Thyroid gland (tissue), 4 donors: ENCODE data around the gene PMF1. TPM values are rescaled to one million over a fixed set of nuclear protein-coding genes. Genes with fewer than 3 reads are reported as not detected.

Source experiments
- DNase-seq, 2 donors: peaks; one replicate each; pipeline ENCODE4 v3.0.0-alpha.2; 2019
- H3K27ac ChIP-seq, 3 donors: fragments of 200-600 bp; sonication (generic); 1 replicate in 2 of 3; 2 replicates in 1 of 3; pipeline ENCODE4 v1.5.1; 2016 to 2019; ENCODE audit warnings: mild to moderate bottlenecking in 1 of 3, moderate library complexity in 1 of 3
- H3K27me3 ChIP-seq: fragments of 200-600 bp; sonication (generic); one replicate; pipeline ENCODE4 v1.5.1; 2019
- H3K36me3 ChIP-seq, 2 donors: fragments of 200-600 bp; sonication (generic); one replicate each; pipeline ENCODE4 v1.5.1; 2016 to 2019
- H3K4me1 ChIP-seq, 2 donors: fragments of 200-600 bp; sonication (generic); one replicate each; pipeline ENCODE4 v1.5.1; 2017 to 2019
- H3K4me3 ChIP-seq, 3 donors: fragments of 200-600 bp; sonication (generic); replicated peaks in 1 of 3; 1 replicate in 2 of 3; 2 replicates in 1 of 3; pipeline ENCODE4 v1.5.1; 2016; ENCODE audit warnings: mild to moderate bottlenecking in 1 of 3
- H3K9me3 ChIP-seq: fragments of 200-600 bp; sonication (generic); one replicate; pipeline ENCODE4 v1.5.1; 2017
- POLR2A ChIP-seq, 2 donors: fragments of 450-650 bp; IDR thresholded peaks; one replicate each; pipeline ENCODE4 v1.6.1; 2017; ENCODE audit warnings: antibody characterized with exemption in 2 of 2, mild to moderate bottlenecking in 2 of 2, moderate library complexity in 1 of 2
- WGBS, 2 donors: methylation state at CpG; one replicate each; pipeline ENCODE4 v1.1.5; 2017; 5-methylcytosine and 5-hydroxymethylcytosine counted together
- intact Hi-C: fragments of 100-400 bp; cut with DNase I; formaldehyde crosslinking; loops from one replicate; pipeline ENCODE4 v1.15.1; 2023
- total RNA-seq, 4 donors: library from RNA; depleted of rRNA; stranded (reverse); fragments of >200 nt; gene quantifications; one replicate each; pipeline ENCODE4 v1.2.3, GENCODE V29; 2016
- TF ChIP-seq, protein P1 (sequence below), 6 experiments: fragments of 200-600 bp in 3 of 6; fragments of 450-650 bp in 3 of 6; sonication (generic) in 3 of 6; IDR thresholded peaks; one replicate each; pipeline ENCODE4 v1.5.1; 2016 to 2019; ENCODE audit warnings: antibody characterized with exemption in 6 of 6, mild to moderate bottlenecking in 2 of 6, inconsistent platforms in 1 of 6, moderate library complexity in 1 of 6

PMF1 gene
- total RNA-seq, 4 donors from 2014 or later = 73.6 to 121 (median 107) TPM

DNA sequence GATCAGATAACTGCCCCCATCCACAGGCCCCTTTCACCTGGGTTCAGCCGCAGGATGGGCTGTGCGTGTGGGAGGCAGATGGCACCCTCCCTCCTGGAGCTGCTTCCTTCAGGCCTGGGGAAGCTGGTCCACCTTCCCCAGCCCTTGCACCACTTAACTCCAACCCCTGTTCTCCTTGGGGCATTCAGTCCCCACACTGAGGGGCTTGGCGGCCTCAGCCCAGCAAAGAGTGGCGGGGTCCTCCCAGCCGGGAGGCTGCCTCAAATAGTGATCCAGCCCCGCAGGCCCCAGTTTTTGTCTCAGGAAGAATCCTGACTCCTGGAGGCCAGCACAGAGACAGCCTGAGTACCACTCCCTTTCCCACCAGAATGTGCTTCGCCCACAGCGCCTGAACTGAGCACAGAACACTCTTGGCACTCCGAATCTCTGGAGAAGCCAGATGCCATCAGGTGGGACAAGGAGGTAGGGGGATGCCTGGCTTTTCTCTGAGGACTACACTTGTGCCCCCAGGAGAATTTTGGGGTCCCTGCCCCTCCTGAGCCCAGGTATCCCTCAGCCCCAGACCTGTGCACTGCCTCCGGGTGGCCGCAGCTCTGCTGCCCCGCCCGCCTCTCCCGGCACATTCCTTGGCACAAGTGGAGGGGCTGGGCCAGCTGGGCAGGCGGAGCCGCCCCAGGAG is 34.1 kb downstream of the PMF1 start:
- H3K36me3 ChIP-seq = peaks cover 19 to 21% of the 10 kb centered on the region in 2 donors
- H3K9me3 ChIP-seq = no peaks in the 10 kb centered on the region
- H3K4me1 ChIP-seq = peaks cover 5 to 27% of the 10 kb centered on the region in 2 donors
- H3K4me3 ChIP-seq = no peak overlapping the region
- H3K27me3 ChIP-seq = no peaks in the 10 kb centered on the region
- intact Hi-C loops = no loop called here
- TF ChIP-seq POLR2A (IDR thresholded peaks at IDR 0.05) = no peak
- TF ChIP-seq, protein P1, sequence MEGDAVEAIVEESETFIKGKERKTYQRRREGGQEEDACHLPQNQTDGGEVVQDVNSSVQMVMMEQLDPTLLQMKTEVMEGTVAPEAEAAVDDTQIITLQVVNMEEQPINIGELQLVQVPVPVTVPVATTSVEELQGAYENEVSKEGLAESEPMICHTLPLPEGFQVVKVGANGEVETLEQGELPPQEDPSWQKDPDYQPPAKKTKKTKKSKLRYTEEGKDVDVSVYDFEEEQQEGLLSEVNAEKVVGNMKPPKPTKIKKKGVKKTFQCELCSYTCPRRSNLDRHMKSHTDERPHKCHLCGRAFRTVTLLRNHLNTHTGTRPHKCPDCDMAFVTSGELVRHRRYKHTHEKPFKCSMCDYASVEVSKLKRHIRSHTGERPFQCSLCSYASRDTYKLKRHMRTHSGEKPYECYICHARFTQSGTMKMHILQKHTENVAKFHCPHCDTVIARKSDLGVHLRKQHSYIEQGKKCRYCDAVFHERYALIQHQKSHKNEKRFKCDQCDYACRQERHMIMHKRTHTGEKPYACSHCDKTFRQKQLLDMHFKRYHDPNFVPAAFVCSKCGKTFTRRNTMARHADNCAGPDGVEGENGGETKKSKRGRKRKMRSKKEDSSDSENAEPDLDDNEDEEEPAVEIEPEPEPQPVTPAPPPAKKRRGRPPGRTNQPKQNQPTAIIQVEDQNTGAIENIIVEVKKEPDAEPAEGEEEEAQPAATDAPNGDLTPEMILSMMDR (IDR thresholded peaks at IDR 0.05) = no peak
- H3K27ac ChIP-seq = no peak overlapping the region
- peak in 1 of 2 donors; percentile 14 for DNase-seq
- WGBS, 2 donors = 56 to 68% methylated on average over 7 to 11 of the region's 16 CpGs

DNA sequence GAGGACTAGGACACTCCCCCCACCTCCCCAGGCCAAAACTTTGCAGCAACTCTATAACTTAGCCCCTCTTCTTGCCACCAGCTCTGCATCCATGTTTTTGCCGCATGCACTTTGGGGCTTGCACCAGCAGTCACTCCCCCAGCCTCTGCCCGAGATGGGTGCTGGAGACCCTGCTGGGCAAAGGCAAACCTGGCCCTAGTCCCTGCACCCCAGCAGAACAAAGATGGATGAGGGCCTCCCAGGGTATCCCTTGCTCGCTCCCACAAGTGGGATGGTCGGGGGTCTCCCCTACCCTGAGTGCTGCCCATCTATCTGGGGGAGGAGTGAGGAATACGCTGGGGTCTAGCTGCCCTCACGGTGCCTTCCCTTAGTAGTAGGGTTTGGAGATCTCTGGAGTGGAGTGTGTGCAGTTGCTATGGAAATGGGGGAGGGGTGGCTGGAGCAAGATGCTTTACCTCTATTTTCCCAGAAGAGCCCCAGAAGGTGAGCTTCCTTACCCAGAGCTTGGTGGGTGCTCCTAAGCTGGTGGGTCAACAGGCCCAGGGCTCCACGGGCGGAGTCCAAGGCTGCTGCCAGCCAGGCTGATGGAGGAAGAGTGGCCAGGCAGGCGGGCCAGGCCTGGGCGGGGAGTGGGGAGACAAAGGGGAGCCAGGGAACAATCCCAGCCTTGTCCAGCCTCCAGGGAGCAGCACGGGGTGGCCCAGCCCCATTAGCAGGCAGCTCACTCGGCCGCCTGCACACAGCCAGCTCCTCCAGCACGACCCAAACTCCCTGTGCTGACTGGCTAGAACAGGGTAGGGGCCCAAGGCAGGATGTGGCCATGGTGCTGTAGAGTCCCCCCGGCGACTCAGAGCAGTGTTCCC is 34.9 kb downstream of the PMF1 start, which contains the start of gene PAQR6:
TSS of gene PAQR6 (minus strand) at position 597 of the 863 bp plus-strand sequence. CDS start 1,325 bp downstream, outside the sequence.
- Histone ChIP-seq H3K27me3 (no peaks in the 10 kb centered on the region), H3K9me3 (no peaks in the 10 kb centered on the region), H3K4me1 (peaks cover 5 to 27% of the 10 kb centered on the region in 2 donors), H3K36me3 (peaks cover 27 to 28% of the 10 kb centered on the region in 2 donors), H3K27ac (no peak within 1 kb of the TSS), H3K4me3 (no peak within 1 kb of the TSS)
- TF ChIP-seq, protein P1 (IDR thresholded peaks at IDR 0.05) = no peak
- no peak for TF ChIP-seq POLR2A (IDR thresholded peaks at IDR 0.05)
- WGBS, 2 donors = 45 to 61% methylated on average over 11 to 12 of the region's 16 CpGs
- no peak for DNase-seq
- intact Hi-C loops = no loop called here

DNA sequence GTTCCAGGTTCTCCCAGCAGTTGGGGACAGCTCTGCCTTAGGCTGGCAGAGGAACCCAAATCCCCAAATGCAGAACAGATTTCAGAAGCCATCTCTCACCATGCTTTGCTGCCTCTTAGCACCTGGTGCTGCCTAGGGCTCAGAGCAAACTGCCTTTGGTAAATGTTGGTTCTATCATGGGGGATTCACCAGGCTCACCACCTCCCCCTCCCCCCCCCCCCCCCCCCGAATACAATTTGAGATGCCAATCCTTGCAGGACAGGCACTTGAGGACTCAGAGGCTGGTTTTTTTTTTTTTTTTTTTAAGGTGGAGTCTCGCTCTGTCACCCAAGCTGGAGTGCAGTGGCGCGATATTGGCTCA is 35.5 kb downstream of the PMF1 start:
- Histone ChIP-seq H3K27ac (no peak overlapping the region), H3K9me3 (no peaks in the 10 kb centered on the region), H3K36me3 (peaks cover 33 to 34% of the 10 kb centered on the region in 2 donors), H3K27me3 (no peaks in the 10 kb centered on the region), H3K4me3 (no peak overlapping the region), H3K4me1 (peaks cover 5 to 27% of the 10 kb centered on the region in 2 donors)
- no peak for TF ChIP-seq POLR2A (IDR thresholded peaks at IDR 0.05)
- TF ChIP-seq, protein P1 (IDR thresholded peaks at IDR 0.05) = no peak
- 56 to 77% methylated on average over 2 to 4 of the region's 4 CpGs for WGBS, 2 donors
- no peak for DNase-seq
- intact Hi-C loops = no loop called here

DNA sequence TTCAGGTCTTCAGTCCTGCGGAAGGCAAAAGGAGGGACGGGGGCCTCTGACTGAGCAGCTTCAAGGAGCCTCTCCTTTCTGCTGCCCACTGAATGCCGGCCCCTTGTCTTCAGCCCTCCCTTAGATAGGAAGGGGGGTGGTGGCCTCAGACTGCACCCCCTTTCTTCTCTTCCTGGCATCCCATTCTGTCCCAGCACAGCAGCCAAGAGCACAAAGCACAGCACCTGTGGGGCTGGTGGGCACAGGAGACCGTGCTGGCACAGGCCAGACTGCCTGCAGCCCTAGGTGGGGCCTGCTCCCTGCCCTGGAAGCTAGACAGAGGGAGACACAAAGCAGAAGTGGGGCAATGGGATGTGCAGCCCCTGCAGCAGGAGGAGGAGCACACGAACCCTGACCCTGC is 36.8 kb downstream of the PMF1 start:
- Histone ChIP-seq H3K27ac (no peak overlapping the region), H3K4me1 (peaks cover 5 to 27% of the 10 kb centered on the region in 2 donors), H3K27me3 (no peaks in the 10 kb centered on the region), H3K4me3 (no peak overlapping the region), H3K9me3 (no peaks in the 10 kb centered on the region), H3K36me3 (peaks cover 41 to 43% of the 10 kb centered on the region in 2 donors)
- intact Hi-C loops = no loop called here
- 90 to 93% methylated on average over 4 to 5 of the region's 5 CpGs for WGBS, 2 donors
- no peak for DNase-seq
- TF ChIP-seq, protein P1 (IDR thresholded peaks at IDR 0.05) = no peak
- TF ChIP-seq POLR2A (IDR thresholded peaks at IDR 0.05) = no peak
